Osteocyte (in vitro differentiated cells): ENCODE measurements around the gene TLR5. TPM values are rescaled to one million over a fixed set of nuclear protein-coding genes. Genes with fewer than 3 reads are reported as not detected.

ENCODE experiments used
- DNase-seq: peaks from one replicate; pipeline ENCODE4 v3.0.0; 2021; ENCODE audit warnings: mixed read lengths; ENCODE audit not compliant: unreplicated experiment; ENCODE audit errors: extremely low spot score
- H3K27ac Mint-ChIP-seq: one replicate; pipeline ENCODE4 v1.8.0; 2021; ENCODE audit warnings: mild to moderate bottlenecking, mixed read lengths; ENCODE audit not compliant: unreplicated experiment
- H3K27me3 Mint-ChIP-seq: one replicate; pipeline ENCODE4 v1.8.0; 2021; ENCODE audit warnings: mixed read lengths; ENCODE audit not compliant: unreplicated experiment
- H3K36me3 Mint-ChIP-seq: one replicate; pipeline ENCODE4 v1.8.0; 2021; ENCODE audit warnings: mixed read lengths; ENCODE audit not compliant: unreplicated experiment
- H3K4me1 Mint-ChIP-seq: one replicate; pipeline ENCODE4 v1.8.0; 2021; ENCODE audit warnings: mixed read lengths; ENCODE audit not compliant: unreplicated experiment
- H3K4me3 Mint-ChIP-seq: one replicate; pipeline ENCODE4 v1.8.0; 2021; ENCODE audit warnings: mild to moderate bottlenecking, moderate library complexity, mixed read lengths; ENCODE audit not compliant: unreplicated experiment
- H3K9me3 Mint-ChIP-seq: one replicate; pipeline ENCODE4 v1.8.0; 2021; ENCODE audit warnings: mixed read lengths; ENCODE audit not compliant: unreplicated experiment
- CTCF ChIP-seq: fragments of 200-600 bp; sonication (generic); IDR thresholded peaks from 2 replicates; pipeline ENCODE4 v1.5.0; 2021; ENCODE audit warnings: antibody characterized with exemption, mild to moderate bottlenecking, moderate library complexity
- total RNA-seq: library from RNA; stranded (reverse); gene quantifications from 2 replicates; pipeline ENCODE4 v1.2.1, GENCODE V29; 2021

TLR5 gene
- total RNA-seq, 1 donor from 2014 or later = not detected

GRCh38 chr1:223074445-223075300, 68.4 kb downstream of the TLR5 start:
- Mint-ChIP-seq H3K9me3 (no peaks in the 10 kb centered on the region), H3K4me1 (no peaks in the 10 kb centered on the region), H3K36me3 (no peaks in the 10 kb centered on the region), H3K4me3 (no peak overlapping the region), H3K27ac (no peak overlapping the region), H3K27me3 (peaks cover 24% of the 10 kb centered on the region)
- TF ChIP-seq CTCF = no peak
- DNase-seq = no peak

- Mint-ChIP-seq H3K36me3 (no peaks in the 10 kb centered on the region), H3K4me3 (no peak overlapping the region), H3K27ac (no peak overlapping the region), H3K4me1 (no peaks in the 10 kb centered on the region), H3K27me3 (peaks cover 10% of the 10 kb centered on the region), H3K9me3 (no peaks in the 10 kb centered on the region)
- no peak for TF ChIP-seq CTCF
- DNase-seq = no peak
Observed at GRCh38 chr1:223068900-223069665, 74.0 kb downstream of the TLR5 start.

- Mint-ChIP-seq H3K4me3 (no peak overlapping the region), H3K27ac (no peak overlapping the region), H3K4me1 (no peaks in the 10 kb centered on the region), H3K36me3 (no peaks in the 10 kb centered on the region), H3K9me3 (no peaks in the 10 kb centered on the region), H3K27me3 (peaks cover 4% of the 10 kb centered on the region)
- no peak for TF ChIP-seq CTCF
- no peak for DNase-seq
Observed at GRCh38 chr1:223067914-223068313, 75.1 kb downstream of the TLR5 start.

GRCh38 chr1:223066415-223066814, 76.6 kb downstream of the TLR5 start:
- DNase-seq = no peak
- H3K4me1 Mint-ChIP-seq = no peaks in the 10 kb centered on the region
- TF ChIP-seq CTCF = no peak
- H3K27me3 Mint-ChIP-seq = no peaks in the 10 kb centered on the region
- no peak overlapping the region for H3K4me3 Mint-ChIP-seq
- H3K36me3 Mint-ChIP-seq = no peaks in the 10 kb centered on the region
- no peaks in the 10 kb centered on the region for H3K9me3 Mint-ChIP-seq
- no peak overlapping the region for H3K27ac Mint-ChIP-seq

GRCh38 chr1:223062177-223062576, 80.9 kb downstream of the TLR5 start:
- no peak for TF ChIP-seq CTCF
- Mint-ChIP-seq H3K4me3 (no peak overlapping the region), H3K27ac (no peak overlapping the region), H3K9me3 (no peaks in the 10 kb centered on the region), H3K36me3 (no peaks in the 10 kb centered on the region), H3K4me1 (no peaks in the 10 kb centered on the region), H3K27me3 (peaks cover 11% of the 10 kb centered on the region)
- DNase-seq = no peak
